HepG2 (cell line): ENCODE results near the gene ABCC3. TPM values are rescaled to one million over a fixed set of nuclear protein-coding genes. Genes with fewer than 3 reads are reported as not detected.

Source experiments
- ATF7 ChIP-seq, 2 experiments: fragments of 450-650 bp in 1 of 2; sonication (generic) in 1 of 2; formaldehyde crosslinking in 1 of 2; IDR thresholded peaks; 2 replicates each; pipeline versions ENCODE4 v1.4.0 to v1.6.1; 2016 to 2020; ENCODE audit warnings: antibody characterized with exemption in 1 of 2, mild to moderate bottlenecking in 1 of 2, missing genetic modification reagents in 1 of 2
- EP300 ChIP-seq, 3 experiments: sonication (generic) in 1 of 3; formaldehyde crosslinking in 1 of 3; IDR thresholded peaks; 2 replicates each; pipeline versions ENCODE4 v1.5.1 to v1.6.1; 2011 to 2020; ENCODE audit warnings: low read depth in 2 of 3, low read length in 2 of 3, borderline replicate concordance in 1 of 3, improper control_type of control experiment in 1 of 3, mild to moderate bottlenecking in 1 of 3, missing genetic modification reagents in 1 of 3, moderate library complexity in 1 of 3
- FOXM1 ChIP-seq: sonication (generic); formaldehyde crosslinking; IDR thresholded peaks from 2 replicates; pipeline ENCODE4 v1.5.0; 2020; ENCODE audit warnings: missing genetic modification reagents
- HOXD1 ChIP-seq: sonication (generic); formaldehyde crosslinking; IDR thresholded peaks from 2 replicates; pipeline ENCODE4 v1.5.0; 2020; ENCODE audit warnings: missing genetic modification reagents
- JARID2 ChIP-seq: sonication (generic); formaldehyde crosslinking; IDR thresholded peaks from 2 replicates; pipeline ENCODE4 v1.8.1; 2023; ENCODE audit warnings: missing genetic modification reagents, inconsistent platforms; ENCODE audit not compliant: insufficient replicate concordance
- MIXL1 ChIP-seq: IDR thresholded peaks from 2 replicates; pipeline ENCODE4 v1.6.1; 2016
- MTA1 ChIP-seq: sonication (generic); formaldehyde crosslinking; IDR thresholded peaks from 2 replicates; pipeline ENCODE4 v1.4.0; 2020; ENCODE audit warnings: missing genetic modification reagents, mild to moderate bottlenecking, borderline replicate concordance
- MYNN ChIP-seq: sonication (generic); formaldehyde crosslinking; IDR thresholded peaks from 2 replicates; pipeline ENCODE4 v1.4.0; 2020; ENCODE audit warnings: mild to moderate bottlenecking, low read depth, missing genetic modification reagents
- NFATC3 ChIP-seq: sonication (generic); formaldehyde crosslinking; IDR thresholded peaks from 2 replicates; pipeline ENCODE4 v1.5.1; 2020; ENCODE audit warnings: mild to moderate bottlenecking, missing genetic modification reagents
- NFE2L2 ChIP-seq: fragments of 150-350 bp; IDR thresholded peaks from 2 replicates; pipeline ENCODE4 v1.6.1; 2014; ENCODE audit warnings: low read length
- NR2F6 ChIP-seq, 2 experiments: IDR thresholded peaks; 2 replicates each; pipeline ENCODE4 v1.6.1; 2016; ENCODE audit warnings: antibody characterized with exemption in 1 of 2, mild to moderate bottlenecking in 1 of 2
- PHB2 ChIP-seq: fragments of 450-650 bp; IDR thresholded peaks from 2 replicates; pipeline ENCODE4 v1.6.1; 2018; ENCODE audit not compliant: partially characterized antibody
- PHF20 ChIP-seq: sonication (generic); formaldehyde crosslinking; IDR thresholded peaks from 2 replicates; pipeline ENCODE4 v1.5.0; 2020; ENCODE audit warnings: mild to moderate bottlenecking, missing genetic modification reagents
- PITX1 ChIP-seq: sonication (generic); formaldehyde crosslinking; IDR thresholded peaks from 2 replicates; pipeline ENCODE4 v1.5.1; 2020; ENCODE audit warnings: mild to moderate bottlenecking, missing genetic modification reagents
- RFX5 ChIP-seq: IDR thresholded peaks from 2 replicates; pipeline ENCODE4 v1.6.1; 2011; ENCODE audit warnings: low read depth, low read length, improper control_type of control experiment
- SALL2 ChIP-seq: sonication (generic); formaldehyde crosslinking; IDR thresholded peaks from 2 replicates; pipeline ENCODE4 v1.8.1; 2023; ENCODE audit warnings: mild to moderate bottlenecking, missing genetic modification reagents, inconsistent platforms
- SMYD3 ChIP-seq: sonication (generic); formaldehyde crosslinking; IDR thresholded peaks from 2 replicates; pipeline ENCODE4 v1.8.1; 2023; ENCODE audit warnings: mild to moderate bottlenecking, missing genetic modification reagents
- THRA ChIP-seq: sonication (generic); formaldehyde crosslinking; IDR thresholded peaks from 2 replicates; pipeline ENCODE4 v1.4.0; 2020; ENCODE audit warnings: missing genetic modification reagents, borderline replicate concordance
- THYN1 ChIP-seq: sonication (generic); formaldehyde crosslinking; IDR thresholded peaks from 2 replicates; pipeline ENCODE4 v1.8.1; 2023; ENCODE audit warnings: low read depth, mild to moderate bottlenecking, moderate library complexity, missing genetic modification reagents, borderline replicate concordance
- ZMYM2 ChIP-seq: sonication (generic); formaldehyde crosslinking; IDR thresholded peaks from 2 replicates; pipeline ENCODE4 v1.8.0; 2022; ENCODE audit warnings: mild to moderate bottlenecking, missing genetic modification reagents
- polyA plus RNA-seq, 8 experiments: library from polyadenylated mRNA; depleted of rRNA in 3 of 8; stranded (reverse) in 7 of 8; unstranded in 1 of 8; fragments of >200 nt; fragmentation: Illumina TruSeq in 4 of 8; extraction: Trizol in 4 of 8; gene quantifications; 2 replicates each; pipeline versions ENCODE4 v1.2.1 to v1.2.3, GENCODE V29; 2011 to 2016; ENCODE audit warnings: low read depth in 4 of 8, missing spikeins in 1 of 8, mixed read lengths in 1 of 8; ENCODE audit not compliant: insufficient read depth in 1 of 8
- total RNA-seq, 5 experiments: library from RNA; depleted of rRNA; stranded (reverse); fragments of >200 nt; fragmentation: Illumina TruSeq; extraction: Trizol; gene quantifications; 2 replicates each; pipeline ENCODE4 v1.2.3, GENCODE V29; 2016; ENCODE audit warnings: low read depth in 1 of 5
- TF ChIP-seq, protein P1 (sequence below): sonication (generic); formaldehyde crosslinking; IDR thresholded peaks from 2 replicates; pipeline ENCODE4 v1.5.0; 2020; ENCODE audit warnings: mild to moderate bottlenecking, missing genetic modification reagents, moderate library complexity
- TF ChIP-seq, protein P2 (sequence below): sonication (generic); formaldehyde crosslinking; IDR thresholded peaks from 2 replicates; pipeline ENCODE4 v1.5.0; 2020; ENCODE audit warnings: missing genetic modification reagents
- TF ChIP-seq, protein P3 (sequence below): sonication (generic); formaldehyde crosslinking; IDR thresholded peaks from 2 replicates; pipeline ENCODE4 v1.4.0; 2020; ENCODE audit warnings: mild to moderate bottlenecking, missing genetic modification reagents

Gene ABCC3
- total and polyA plus RNA-seq, 2 of the 13 experiments (the other 11 are each of a cell fraction or from before 2014, with no cell fraction given) = 25.2 to 50.7 TPM

- TF ChIP-seq THRA (peak; percentile 66; the same call in 1 of the 2 replicates), ZMYM2 (CRISPR knock-in tag) (no peak), NFE2L2 (no peak), MYNN (CRISPR knock-in tag) (no peak), NR2F6 (IDR thresholded peaks at IDR 0.05) (peak; percentile 92), NR2F6 (CRISPR knock-in tag; IDR thresholded peaks at IDR 0.05) (peak; percentile 73), SMYD3 (CRISPR knock-in tag) (no peak), RFX5 (no peak), MTA1 (CRISPR knock-in tag) (no peak), NFATC3 (CRISPR knock-in tag) (no peak), FOXM1 (no peak), JARID2 (CRISPR knock-in tag) (no peak), THYN1 (CRISPR knock-in tag) (no peak), MIXL1 (CRISPR knock-in tag) (no peak), ATF7 (IDR thresholded peaks at IDR 0.05) (peak; percentile 27; the same call in 1 of the 2 replicates), ATF7 (CRISPR knock-in tag; IDR thresholded peaks at IDR 0.05) (no peak), HOXD1 (no peak), PITX1 (CRISPR knock-in tag) (no peak), PHF20 (CRISPR knock-in tag) (no peak), PHB2 (no peak), SALL2 (CRISPR knock-in tag) (no peak), EP300 (IDR thresholded peaks at IDR 0.05; ENCODE audit: low read depth in 2 of 2, low read length in 2 of 2) (no peak), EP300 (CRISPR knock-in tag; IDR thresholded peaks at IDR 0.05; ENCODE audit: borderline replicate concordance) (peak; percentile 31; the same call in 1 of the 2 replicates)
- TF ChIP-seq, protein P1, sequence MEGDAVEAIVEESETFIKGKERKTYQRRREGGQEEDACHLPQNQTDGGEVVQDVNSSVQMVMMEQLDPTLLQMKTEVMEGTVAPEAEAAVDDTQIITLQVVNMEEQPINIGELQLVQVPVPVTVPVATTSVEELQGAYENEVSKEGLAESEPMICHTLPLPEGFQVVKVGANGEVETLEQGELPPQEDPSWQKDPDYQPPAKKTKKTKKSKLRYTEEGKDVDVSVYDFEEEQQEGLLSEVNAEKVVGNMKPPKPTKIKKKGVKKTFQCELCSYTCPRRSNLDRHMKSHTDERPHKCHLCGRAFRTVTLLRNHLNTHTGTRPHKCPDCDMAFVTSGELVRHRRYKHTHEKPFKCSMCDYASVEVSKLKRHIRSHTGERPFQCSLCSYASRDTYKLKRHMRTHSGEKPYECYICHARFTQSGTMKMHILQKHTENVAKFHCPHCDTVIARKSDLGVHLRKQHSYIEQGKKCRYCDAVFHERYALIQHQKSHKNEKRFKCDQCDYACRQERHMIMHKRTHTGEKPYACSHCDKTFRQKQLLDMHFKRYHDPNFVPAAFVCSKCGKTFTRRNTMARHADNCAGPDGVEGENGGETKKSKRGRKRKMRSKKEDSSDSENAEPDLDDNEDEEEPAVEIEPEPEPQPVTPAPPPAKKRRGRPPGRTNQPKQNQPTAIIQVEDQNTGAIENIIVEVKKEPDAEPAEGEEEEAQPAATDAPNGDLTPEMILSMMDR (CRISPR knock-in tag) = no peak
- TF ChIP-seq, protein P2, sequence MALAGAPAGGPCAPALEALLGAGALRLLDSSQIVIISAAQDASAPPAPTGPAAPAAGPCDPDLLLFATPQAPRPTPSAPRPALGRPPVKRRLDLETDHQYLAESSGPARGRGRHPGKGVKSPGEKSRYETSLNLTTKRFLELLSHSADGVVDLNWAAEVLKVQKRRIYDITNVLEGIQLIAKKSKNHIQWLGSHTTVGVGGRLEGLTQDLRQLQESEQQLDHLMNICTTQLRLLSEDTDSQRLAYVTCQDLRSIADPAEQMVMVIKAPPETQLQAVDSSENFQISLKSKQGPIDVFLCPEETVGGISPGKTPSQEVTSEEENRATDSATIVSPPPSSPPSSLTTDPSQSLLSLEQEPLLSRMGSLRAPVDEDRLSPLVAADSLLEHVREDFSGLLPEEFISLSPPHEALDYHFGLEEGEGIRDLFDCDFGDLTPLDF (CRISPR knock-in tag) = no peak
- TF ChIP-seq, protein P3, sequence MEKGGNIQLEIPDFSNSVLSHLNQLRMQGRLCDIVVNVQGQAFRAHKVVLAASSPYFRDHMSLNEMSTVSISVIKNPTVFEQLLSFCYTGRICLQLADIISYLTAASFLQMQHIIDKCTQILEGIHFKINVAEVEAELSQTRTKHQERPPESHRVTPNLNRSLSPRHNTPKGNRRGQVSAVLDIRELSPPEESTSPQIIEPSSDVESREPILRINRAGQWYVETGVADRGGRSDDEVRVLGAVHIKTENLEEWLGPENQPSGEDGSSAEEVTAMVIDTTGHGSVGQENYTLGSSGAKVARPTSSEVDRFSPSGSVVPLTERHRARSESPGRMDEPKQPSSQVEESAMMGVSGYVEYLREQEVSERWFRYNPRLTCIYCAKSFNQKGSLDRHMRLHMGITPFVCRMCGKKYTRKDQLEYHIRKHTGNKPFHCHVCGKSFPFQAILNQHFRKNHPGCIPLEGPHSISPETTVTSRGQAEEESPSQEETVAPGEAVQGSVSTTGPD = no peak
These were observed 33.5 kb downstream of the ABCC3 start (continued) for GRCh38 chr17:50668025-50668837.
